Right atrium auricular region (tissue), 2 donors: ENCODE measurements around the gene RASAL2. TPM values are rescaled to one million over a fixed set of nuclear protein-coding genes. Genes with fewer than 3 reads are reported as not detected.

Experiments
- DNase-seq: peaks from one replicate; pipeline ENCODE4 v3.0.0-alpha.2; 2019; ENCODE audit warnings: low spot score
- H3K27ac ChIP-seq, 2 donors: fragments of 200-600 bp; sonication (generic); 1 replicate in 1 of 2; 2 replicates in 1 of 2; pipeline ENCODE4 v1.5.1; 2016 to 2019
- H3K27me3 ChIP-seq, 2 donors: fragments of 200-600 bp; sonication (generic); one replicate each; pipeline versions ENCODE4 v1.5.1 to v1.6.0; 2017 to 2019
- H3K36me3 ChIP-seq: fragments of 200-600 bp; sonication (generic); one replicate; pipeline ENCODE4 v1.5.1; 2016
- H3K4me1 ChIP-seq, 2 donors: fragments of 200-600 bp; sonication (generic); one replicate each; pipeline versions ENCODE4 v1.5.1 to v1.6.0; 2017 to 2019
- H3K4me3 ChIP-seq, 2 donors: fragments of 200-600 bp; sonication (generic); 1 replicate in 1 of 2; 2 replicates in 1 of 2; pipeline ENCODE4 v1.5.1; 2017 to 2019; ENCODE audit warnings: mild to moderate bottlenecking in 1 of 2, moderate library complexity in 1 of 2
- H3K9me3 ChIP-seq, 2 donors: fragments of 200-600 bp; sonication (generic); one replicate each; pipeline ENCODE4 v1.5.1; 2019
- CTCF ChIP-seq, 2 donors: fragments of 200-600 bp; sonication (generic); IDR thresholded peaks; one replicate each; pipeline ENCODE4 v1.5.1; 2019; ENCODE audit warnings: antibody characterized with exemption in 2 of 2
- total RNA-seq, 2 donors: library from RNA; depleted of rRNA; stranded (reverse); fragments of >200 nt; gene quantifications; one replicate each; pipeline ENCODE4 v1.1.0, GENCODE V29; 2016

Gene RASAL2
- total RNA-seq, 2 donors from 2014 or later = 34.1 to 44.7 TPM

- DNase-seq = no peak
Measured at GRCh38 chr1:178407655-178408054, 313.8 kb downstream of the RASAL2 start.

GRCh38 chr1:178408871-178409270 is 315.0 kb downstream of the RASAL2 start:
- Histone ChIP-seq H3K4me3 (no peak overlapping the region), H3K36me3 (no peaks in the 10 kb centered on the region), H3K27ac (no peak overlapping the region), H3K9me3 (no peaks in the 10 kb centered on the region), H3K27me3 (no peaks in the 10 kb centered on the region), H3K4me1 (no peaks in the 10 kb centered on the region)
- no peak for DNase-seq
- no peak for TF ChIP-seq CTCF (IDR thresholded peaks at IDR 0.05)

More at GRCh38 chr1:178407655-178408054, 313.8 kb downstream of the RASAL2 start:
- Histone ChIP-seq H3K27me3 (no peaks in the 10 kb centered on the region), H3K4me1 (no peaks in the 10 kb centered on the region), H3K27ac (no peak overlapping the region), H3K9me3 (no peaks in the 10 kb centered on the region), H3K4me3 (no peak overlapping the region), H3K36me3 (no peaks in the 10 kb centered on the region)
- no peak for TF ChIP-seq CTCF (IDR thresholded peaks at IDR 0.05)

GRCh38 chr1:178409541-178409940 is 315.6 kb downstream of the RASAL2 start:
- TF ChIP-seq CTCF (IDR thresholded peaks at IDR 0.05) = no peak
- no peak for DNase-seq
- H3K9me3 ChIP-seq = no peaks in the 10 kb centered on the region
- H3K27me3 ChIP-seq = no peaks in the 10 kb centered on the region
- no peaks in the 10 kb centered on the region for H3K36me3 ChIP-seq
- H3K27ac ChIP-seq = no peak overlapping the region
- no peaks in the 10 kb centered on the region for H3K4me1 ChIP-seq
- no peak overlapping the region for H3K4me3 ChIP-seq

GRCh38 chr1:178411756-178412399 is 318.0 kb downstream of the RASAL2 start:
- no peak for DNase-seq
- no peak overlapping the region for H3K4me3 ChIP-seq
- no peak for TF ChIP-seq CTCF (IDR thresholded peaks at IDR 0.05)
- no peaks in the 10 kb centered on the region for H3K27me3 ChIP-seq
- H3K27ac ChIP-seq = no peak overlapping the region
- H3K9me3 ChIP-seq = no peaks in the 10 kb centered on the region
- H3K36me3 ChIP-seq = no peaks in the 10 kb centered on the region
- no peaks in the 10 kb centered on the region for H3K4me1 ChIP-seq

GRCh38 chr1:178412400-178412770 is 318.5 kb downstream of the RASAL2 start:
- no peak overlapping the region for H3K4me3 ChIP-seq
- no peaks in the 10 kb centered on the region for H3K4me1 ChIP-seq
- TF ChIP-seq CTCF (IDR thresholded peaks at IDR 0.05) = no peak
- no peaks in the 10 kb centered on the region for H3K9me3 ChIP-seq
- no peak for DNase-seq
- H3K36me3 ChIP-seq = no peaks in the 10 kb centered on the region
- no peak overlapping the region for H3K27ac ChIP-seq
- no peaks in the 10 kb centered on the region for H3K27me3 ChIP-seq

- TF ChIP-seq CTCF (IDR thresholded peaks at IDR 0.05) = no peak
- no peak for DNase-seq
- H3K4me3 ChIP-seq = no peak overlapping the region
- H3K27me3 ChIP-seq = no peaks in the 10 kb centered on the region
- no peaks in the 10 kb centered on the region for H3K9me3 ChIP-seq
- no peak overlapping the region for H3K27ac ChIP-seq
- no peaks in the 10 kb centered on the region for H3K4me1 ChIP-seq
- H3K36me3 ChIP-seq = no peaks in the 10 kb centered on the region
Measured at GRCh38 chr1:178417858-178418257, 324.0 kb downstream of the RASAL2 start.
